Measurements from ENCODE around the gene ATXN7L3. TPM values are rescaled to one million over a fixed set of nuclear protein-coding genes. Genes with fewer than 3 reads are reported as not detected.

The ATXN7L3 gene
- total and polyA plus RNA-seq, 2 donors (not counting 3 experiments of a cell fraction or from before 2014, with no cell fraction given): 61.3 to 82.5 TPM

DNA sequence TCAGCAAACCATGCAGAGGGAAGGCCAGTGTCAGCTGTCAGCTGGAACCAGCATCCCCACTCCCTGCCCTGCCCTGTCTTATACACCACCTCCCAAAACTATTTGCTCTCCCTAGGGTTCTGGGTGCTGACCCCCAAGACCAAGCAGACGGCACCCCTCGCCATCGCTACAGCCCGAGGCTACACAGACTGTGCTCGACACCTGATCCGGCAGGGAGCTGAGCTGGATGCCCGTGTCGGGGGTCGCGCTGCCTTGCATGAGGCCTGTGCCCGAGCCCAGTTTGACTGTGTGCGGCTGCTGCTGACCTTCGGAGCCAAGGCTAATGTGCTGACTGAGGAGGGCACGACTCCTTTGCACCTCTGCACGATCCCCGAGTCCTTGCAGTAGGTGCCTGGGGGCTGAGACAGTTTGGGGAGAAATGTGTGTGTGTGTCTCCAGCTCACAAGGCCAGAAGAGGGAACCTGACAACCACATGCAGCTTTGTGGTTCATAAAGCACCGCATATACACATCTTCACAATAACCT, 27.7 kb downstream of the ATXN7L3 start:
- ChIA-PET CTCF (interaction anchor here (1.0 to 1.7 kb wide), 3 partner anchors 14 to 159 kb away, joined by 3 to 6 read pairs (median 4); partner anchors contain the start of gene TMUB2), POLR2A (no interaction called here)
- Histone ChIP-seq H3K79me2 (ENCODE audit: control insufficient read depth, insufficient read depth, low read length) (no peaks in the 10 kb centered on the region), H3K4me1 (ENCODE audit: control insufficient read depth, extremely low read depth, insufficient read depth, low read length) (no peaks in the 10 kb centered on the region), H3K9me1 (replicated peaks; ENCODE audit: control insufficient read depth, extremely low read depth, insufficient read depth, low read length) (no peaks in the 10 kb centered on the region), H2AFZ (ENCODE audit: low read depth, low read length) (no peak overlapping the region), H3K27ac (ENCODE audit: insufficient read depth, low read depth, low read length) (no peak overlapping the region), H3K27me3 (ENCODE audit: control insufficient read depth in 2 of 2, insufficient read depth in 2 of 2, low read length in 2 of 2) (no peaks in the 10 kb centered on the region), H3K4me2 (ENCODE audit: insufficient read depth, low read length) (no peak overlapping the region), H3K9me3 (replicated peaks; ENCODE audit: control insufficient read depth, insufficient read depth, low read length) (no peaks in the 10 kb centered on the region), H3K9ac (replicated peaks; ENCODE audit: extremely low read depth, insufficient read depth, low read length) (no peak overlapping the region), H4K20me1 (replicated peaks; ENCODE audit: control insufficient read depth, extremely low read depth, insufficient read depth, low read length) (no peaks in the 10 kb centered on the region), H3K4me3 (replicated peaks in 1 of 3; ENCODE audit: insufficient read depth in 1 of 3, low read depth in 1 of 3, low read length in 3 of 3) (no peak overlapping the region), H3K36me3 (ENCODE audit: control insufficient read depth in 2 of 2, extremely low read depth in 1 of 2, insufficient read depth in 2 of 2, low read length in 2 of 2) (peaks cover 0 to 5% of the 10 kb centered on the region in 2 experiments)
- FAIRE-seq (no peak), DNase-seq (ENCODE audit: low read depth, low spot score) (no peak)
- intact Hi-C loops (cut with micrococcal nuclease): no loop called here
- TF ChIP-seq EZH2 (IDR thresholded peaks at IDR 0.05; ENCODE audit: borderline replicate concordance, low read depth, low read length, severe bottlenecking): no peak
- TF ChIP-seq POLR2AphosphoS5 (IDR thresholded peaks at IDR 0.05; ENCODE audit: insufficient read depth, low read depth, low read length): no peak
- TF ChIP-seq MAX (IDR thresholded peaks at IDR 0.05; ENCODE audit: insufficient read depth, insufficient read length): no peak
- TF ChIP-seq POLR2A (IDR thresholded peaks at IDR 0.05; ENCODE audit: low read depth, low read length): no peak
- TF ChIP-seq CTCF (IDR thresholded peaks at IDR 0.05; ENCODE audit: extremely low read depth in 1 of 2, insufficient read depth in 1 of 2, low read depth in 1 of 2, low read length in 2 of 2): no peak
- no peak for TF ChIP-seq GATA2 (IDR thresholded peaks at IDR 0.05; ENCODE audit: insufficient read depth, insufficient read length, low read depth, low read length)
- TF ChIP-seq MYC (IDR thresholded peaks at IDR 0.05; ENCODE audit: low read depth, low read length): no peak
- no peak for TF ChIP-seq JUN (IDR thresholded peaks at IDR 0.05; ENCODE audit: borderline replicate concordance, insufficient read depth, insufficient read length, low read depth)
- no peak for TF ChIP-seq FOS (IDR thresholded peaks at IDR 0.05; ENCODE audit: borderline replicate concordance, insufficient read depth, low read length)
- BruUV-seq (replicated peaks): no TSS peak
- dilution Hi-C loops (cut with MboI; ENCODE audit: extremely low pct_ligation_motif_present, low sequenced_read_pairs): no loop called here

Data from endothelial cell of umbilical vein (primary cell).